KMS-11 (cell line): ENCODE data around the gene VPS33B.

Experiments used
- H2AFZ ChIP-seq: fragments of 200-600 bp; sonication (generic); 2 replicates; pipeline ENCODE4 v1.6.1; 2016; ENCODE audit warnings: antibody characterized with exemption, mixed run types, low read depth
- H3K27ac ChIP-seq: fragments of 200-600 bp; sonication (generic); 2 replicates; pipeline ENCODE4 v1.6.1; 2016; ENCODE audit warnings: mild to moderate bottlenecking, mixed run types
- H3K27me3 ChIP-seq: fragments of 200-600 bp; sonication (generic); 2 replicates; pipeline ENCODE4 v1.6.1; 2017; ENCODE audit warnings: mild to moderate bottlenecking, low read depth, mixed run types, moderate library complexity; ENCODE audit not compliant: insufficient read depth
- H3K36me3 ChIP-seq: fragments of 200-600 bp; sonication (generic); 2 replicates; pipeline ENCODE4 v1.6.1; 2017; ENCODE audit warnings: mild to moderate bottlenecking, mixed run types; ENCODE audit not compliant: insufficient read depth
- H3K4me1 ChIP-seq: fragments of 200-600 bp; sonication (generic); 2 replicates; pipeline ENCODE4 v1.6.1; 2016; ENCODE audit warnings: mild to moderate bottlenecking, low read depth, mixed run types; ENCODE audit not compliant: poor library complexity, severe bottlenecking
- H3K4me2 ChIP-seq: fragments of 200-600 bp; sonication (generic); 2 replicates; pipeline ENCODE4 v1.7.0; 2016; ENCODE audit warnings: mild to moderate bottlenecking, mixed run types
- H3K4me3 ChIP-seq: fragments of 200-600 bp; sonication (generic); IDR thresholded peaks from 2 replicates; pipeline ENCODE4 v1.6.1; 2017; ENCODE audit warnings: low read depth, low read length, mixed read lengths; ENCODE audit not compliant: insufficient read depth
- H3K79me2 ChIP-seq: fragments of 200-600 bp; sonication (generic); 2 replicates; pipeline ENCODE4 v1.6.1; 2016; ENCODE audit warnings: low read depth, mixed run types; ENCODE audit not compliant: insufficient read depth
- H3K9ac ChIP-seq: fragments of 200-600 bp; sonication (generic); 2 replicates; pipeline ENCODE4 v1.6.1; 2016; ENCODE audit warnings: mild to moderate bottlenecking, mixed run types
- H4K20me1 ChIP-seq: fragments of 200-600 bp; sonication (generic); 2 replicates; pipeline ENCODE4 v1.6.1; 2016; ENCODE audit warnings: mild to moderate bottlenecking, mixed run types; ENCODE audit not compliant: insufficient read depth
- TF ChIP-seq, protein P1 (sequence below): fragments of 200-600 bp; sonication (generic); conservative IDR thresholded peaks from 2 replicates; pipeline ENCODE4 v1.6.1; 2017; ENCODE audit warnings: low read depth, mild to moderate bottlenecking, antibody characterized with exemption, low read length, moderate library complexity, mixed read lengths

VPS33B gene

GRCh38 chr15:90979582-90979981, 42.8 kb downstream of the VPS33B start:
- Histone ChIP-seq H3K9ac (no peak overlapping the region), H2AFZ (no peak overlapping the region), H3K27me3 (no peaks in the 10 kb centered on the region), H3K27ac (peak overlapping the region; percentile 5; the same call in 1 of the 2 replicates), H3K4me2 (no peak overlapping the region), H4K20me1 (no peaks in the 10 kb centered on the region), H3K4me1 (peaks cover 14% of the 10 kb centered on the region), H3K36me3 (peaks cover 24% of the 10 kb centered on the region; the same call in 1 of the 2 replicates), H3K79me2 (peaks cover 6% of the 10 kb centered on the region), H3K4me3 (no peak overlapping the region)
- TF ChIP-seq, protein P1, sequence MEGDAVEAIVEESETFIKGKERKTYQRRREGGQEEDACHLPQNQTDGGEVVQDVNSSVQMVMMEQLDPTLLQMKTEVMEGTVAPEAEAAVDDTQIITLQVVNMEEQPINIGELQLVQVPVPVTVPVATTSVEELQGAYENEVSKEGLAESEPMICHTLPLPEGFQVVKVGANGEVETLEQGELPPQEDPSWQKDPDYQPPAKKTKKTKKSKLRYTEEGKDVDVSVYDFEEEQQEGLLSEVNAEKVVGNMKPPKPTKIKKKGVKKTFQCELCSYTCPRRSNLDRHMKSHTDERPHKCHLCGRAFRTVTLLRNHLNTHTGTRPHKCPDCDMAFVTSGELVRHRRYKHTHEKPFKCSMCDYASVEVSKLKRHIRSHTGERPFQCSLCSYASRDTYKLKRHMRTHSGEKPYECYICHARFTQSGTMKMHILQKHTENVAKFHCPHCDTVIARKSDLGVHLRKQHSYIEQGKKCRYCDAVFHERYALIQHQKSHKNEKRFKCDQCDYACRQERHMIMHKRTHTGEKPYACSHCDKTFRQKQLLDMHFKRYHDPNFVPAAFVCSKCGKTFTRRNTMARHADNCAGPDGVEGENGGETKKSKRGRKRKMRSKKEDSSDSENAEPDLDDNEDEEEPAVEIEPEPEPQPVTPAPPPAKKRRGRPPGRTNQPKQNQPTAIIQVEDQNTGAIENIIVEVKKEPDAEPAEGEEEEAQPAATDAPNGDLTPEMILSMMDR, result no peak

GRCh38 chr15:90974216-90974615, 48.2 kb downstream of the VPS33B start:
- Histone ChIP-seq H3K27me3 (no peaks in the 10 kb centered on the region), H3K4me2 (no peak overlapping the region), H3K79me2 (no peaks in the 10 kb centered on the region), H3K27ac (no peak overlapping the region), H2AFZ (no peak overlapping the region), H4K20me1 (no peaks in the 10 kb centered on the region), H3K4me1 (no peaks in the 10 kb centered on the region), H3K4me3 (no peak overlapping the region), H3K9ac (no peak overlapping the region), H3K36me3 (peaks cover 16% of the 10 kb centered on the region; the same call in 1 of the 2 replicates)
- TF ChIP-seq, protein P1, result no peak

DNA sequence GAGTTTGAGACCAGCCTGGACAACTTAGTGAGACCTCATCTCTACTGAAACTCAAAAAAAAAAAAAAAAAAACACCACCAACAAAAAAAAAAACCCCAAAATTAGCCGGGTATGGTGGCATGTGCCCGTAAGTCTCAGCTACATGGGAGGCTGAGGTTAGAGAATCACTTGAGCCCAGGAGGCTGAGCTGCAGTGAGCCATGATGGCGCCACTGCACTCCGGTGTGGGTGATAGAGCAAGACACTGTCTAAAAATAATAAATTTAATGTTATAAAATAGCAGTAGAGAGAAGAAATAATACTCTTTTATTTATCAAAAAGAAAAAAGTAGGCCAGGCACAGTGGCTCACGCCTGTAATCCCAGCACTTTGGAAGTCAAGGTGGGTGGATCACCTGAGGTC, 50.3 kb downstream of the VPS33B start:
- Histone ChIP-seq H3K36me3 (peaks cover 12% of the 10 kb centered on the region; the same call in 1 of the 2 replicates), H3K27ac (no peak overlapping the region), H3K79me2 (no peaks in the 10 kb centered on the region), H3K27me3 (no peaks in the 10 kb centered on the region), H2AFZ (no peak overlapping the region), H3K9ac (no peak overlapping the region), H4K20me1 (no peaks in the 10 kb centered on the region), H3K4me1 (no peaks in the 10 kb centered on the region), H3K4me2 (no peak overlapping the region), H3K4me3 (no peak overlapping the region)
- TF ChIP-seq, protein P1, result no peak

GRCh38 chr15:90970274-90970673, 52.1 kb downstream of the VPS33B start:
- Histone ChIP-seq H3K27ac (no peak overlapping the region), H3K9ac (no peak overlapping the region), H4K20me1 (no peaks in the 10 kb centered on the region), H2AFZ (no peak overlapping the region), H3K36me3 (peaks cover 12% of the 10 kb centered on the region; the same call in 1 of the 2 replicates), H3K4me1 (no peaks in the 10 kb centered on the region), H3K4me2 (no peak overlapping the region), H3K4me3 (no peak overlapping the region), H3K79me2 (no peaks in the 10 kb centered on the region), H3K27me3 (no peaks in the 10 kb centered on the region)
- TF ChIP-seq, protein P1, result no peak

DNA sequence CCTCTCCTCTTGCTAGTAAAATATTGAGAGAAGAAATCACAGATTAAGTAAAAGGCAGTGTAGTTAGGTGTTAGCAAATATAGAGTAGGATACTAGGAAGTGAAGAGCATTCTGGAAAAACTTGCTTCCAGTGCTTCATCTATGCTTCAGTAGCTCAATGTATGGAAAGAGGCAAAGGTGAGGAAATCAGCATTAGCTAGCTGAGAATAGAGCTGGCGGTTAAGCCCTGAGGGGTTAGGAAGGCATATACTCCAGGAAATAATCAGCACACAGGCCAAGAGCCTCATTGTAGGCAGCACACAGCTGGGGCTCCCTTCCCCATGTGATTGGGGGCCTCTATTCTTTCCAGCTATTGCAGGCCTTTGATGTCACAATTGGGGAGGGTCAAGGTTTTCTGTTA, 54.0 kb downstream of the VPS33B start:
- Histone ChIP-seq H2AFZ (no peak overlapping the region), H3K4me2 (no peak overlapping the region), H3K36me3 (no peaks in the 10 kb centered on the region; the same call in 1 of the 2 replicates), H3K9ac (no peak overlapping the region), H3K79me2 (no peaks in the 10 kb centered on the region; the same call in 1 of the 2 replicates), H4K20me1 (no peaks in the 10 kb centered on the region), H3K4me1 (no peaks in the 10 kb centered on the region), H3K27me3 (no peaks in the 10 kb centered on the region), H3K4me3 (no peak overlapping the region), H3K27ac (no peak overlapping the region)
- TF ChIP-seq, protein P1, result no peak
